BLaER1 (cell line): Measurements from ENCODE around the gene CUBN.
A peak's percentile ranks its signal among the peaks of the same experiment; 100 is the strongest.

Experiments
- H3K27ac ChIP-seq: shearing (Covaris generic); formaldehyde crosslinking; 2 replicates; pipeline ENCODE4 v1.8.1; 2022
- H3K27me3 ChIP-seq: shearing (Covaris generic); formaldehyde crosslinking; 2 replicates; pipeline ENCODE4 v1.8.1; 2022
- H3K36me3 ChIP-seq: shearing (Covaris generic); formaldehyde crosslinking; 2 replicates; pipeline ENCODE4 v1.8.1; 2022
- H3K4me1 ChIP-seq: shearing (Covaris generic); formaldehyde crosslinking; 2 replicates; pipeline ENCODE4 v1.8.1; 2022
- H3K4me2 ChIP-seq: shearing (Covaris generic); formaldehyde crosslinking; 2 replicates; pipeline ENCODE4 v1.8.1; 2022
- H3K4me3 ChIP-seq: shearing (Covaris generic); formaldehyde crosslinking; 2 replicates; pipeline ENCODE4 v1.8.1; 2022
- H3K9ac ChIP-seq: shearing (Covaris generic); formaldehyde crosslinking; 2 replicates; pipeline ENCODE4 v1.8.1; 2022
- H3K9me3 ChIP-seq: shearing (Covaris generic); formaldehyde crosslinking; 2 replicates; pipeline ENCODE4 v1.8.1; 2022
- H4K20me1 ChIP-seq: shearing (Covaris generic); formaldehyde crosslinking; 2 replicates; pipeline ENCODE4 v1.8.1; 2022
- Cebpa-rat ChIP-seq: shearing (Covaris generic); IDR thresholded peaks from 2 replicates; pipeline ENCODE4 v1.8.1; 2022

CUBN gene

GRCh38 chr10:17074541-17074847, 55.1 kb downstream of the CUBN start:
- no peaks in the 10 kb centered on the region for H3K36me3 ChIP-seq
- no peaks in the 10 kb centered on the region for H3K4me1 ChIP-seq
- H4K20me1 ChIP-seq: no peaks in the 10 kb centered on the region
- H3K27ac ChIP-seq: no peak overlapping the region
- no peak overlapping the region for H3K4me3 ChIP-seq
- TF ChIP-seq Cebpa-rat: no peak
- no peak overlapping the region for H3K4me2 ChIP-seq
- H3K9ac ChIP-seq: no peak overlapping the region
- no peaks in the 10 kb centered on the region for H3K27me3 ChIP-seq
- H3K9me3 ChIP-seq: peaks cover 2% of the 10 kb centered on the region; the same call in 1 of the 2 replicates

GRCh38 chr10:17073725-17074540, 55.7 kb downstream of the CUBN start:
- H3K4me1 ChIP-seq: no peaks in the 10 kb centered on the region
- peaks cover 5% of the 10 kb centered on the region; the same call in 1 of the 2 replicates for H3K9me3 ChIP-seq
- H3K4me2 ChIP-seq: no peak overlapping the region
- H3K27me3 ChIP-seq: no peaks in the 10 kb centered on the region
- no peaks in the 10 kb centered on the region for H4K20me1 ChIP-seq
- H3K27ac ChIP-seq: no peak overlapping the region
- H3K36me3 ChIP-seq: no peaks in the 10 kb centered on the region
- H3K4me3 ChIP-seq: no peak overlapping the region
- TF ChIP-seq Cebpa-rat: no peak
- no peak overlapping the region for H3K9ac ChIP-seq

GRCh38 chr10:17068953-17069352, 60.7 kb downstream of the CUBN start:
- H3K27me3 ChIP-seq: no peaks in the 10 kb centered on the region
- H3K9me3 ChIP-seq: peaks cover 5% of the 10 kb centered on the region; the same call in 1 of the 2 replicates
- H3K36me3 ChIP-seq: no peaks in the 10 kb centered on the region
- H3K4me2 ChIP-seq: no peak overlapping the region
- H3K4me1 ChIP-seq: peaks cover 8% of the 10 kb centered on the region
- H3K9ac ChIP-seq: no peak overlapping the region
- no peak overlapping the region for H3K27ac ChIP-seq
- TF ChIP-seq Cebpa-rat: no peak
- H3K4me3 ChIP-seq: no peak overlapping the region
- H4K20me1 ChIP-seq: no peaks in the 10 kb centered on the region

- H3K9me3 ChIP-seq: peaks cover 5% of the 10 kb centered on the region; the same call in 1 of the 2 replicates
- no peak overlapping the region for H3K4me3 ChIP-seq
- H3K27ac ChIP-seq: no peak overlapping the region
- H3K4me2 ChIP-seq: peak overlapping the region; percentile 21; the same call in 1 of the 2 replicates
- no peaks in the 10 kb centered on the region for H3K36me3 ChIP-seq
- TF ChIP-seq Cebpa-rat: no peak
- peaks cover 8% of the 10 kb centered on the region for H3K4me1 ChIP-seq
- no peaks in the 10 kb centered on the region for H3K27me3 ChIP-seq
- H4K20me1 ChIP-seq: no peaks in the 10 kb centered on the region
- H3K9ac ChIP-seq: no peak overlapping the region
Observed at GRCh38 chr10:17067376-17068264, 62.0 kb downstream of the CUBN start.

- no peak overlapping the region for H3K27ac ChIP-seq
- H3K36me3 ChIP-seq: no peaks in the 10 kb centered on the region
- no peak overlapping the region for H3K9ac ChIP-seq
- H3K4me1 ChIP-seq: peaks cover 8% of the 10 kb centered on the region
- no peak for TF ChIP-seq Cebpa-rat
- H4K20me1 ChIP-seq: no peaks in the 10 kb centered on the region
- H3K4me2 ChIP-seq: no peak overlapping the region
- no peak overlapping the region for H3K4me3 ChIP-seq
- peaks cover 5% of the 10 kb centered on the region; the same call in 1 of the 2 replicates for H3K9me3 ChIP-seq
- H3K27me3 ChIP-seq: no peaks in the 10 kb centered on the region
Observed at GRCh38 chr10:17066807-17067206, 62.8 kb downstream of the CUBN start.

GRCh38 chr10:17066000-17066399, 63.6 kb downstream of the CUBN start:
- no peaks in the 10 kb centered on the region for H3K27me3 ChIP-seq
- H3K36me3 ChIP-seq: no peaks in the 10 kb centered on the region
- H3K4me2 ChIP-seq: no peak overlapping the region
- H3K27ac ChIP-seq: no peak overlapping the region
- H3K4me3 ChIP-seq: no peak overlapping the region
- H4K20me1 ChIP-seq: no peaks in the 10 kb centered on the region
- H3K9ac ChIP-seq: no peak overlapping the region
- H3K4me1 ChIP-seq: peaks cover 8% of the 10 kb centered on the region
- H3K9me3 ChIP-seq: peaks cover 5% of the 10 kb centered on the region; the same call in 1 of the 2 replicates
- no peak for TF ChIP-seq Cebpa-rat

GRCh38 chr10:17065273-17065672, 64.3 kb downstream of the CUBN start:
- H4K20me1 ChIP-seq: no peaks in the 10 kb centered on the region
- no peak overlapping the region for H3K4me3 ChIP-seq
- no peak overlapping the region for H3K9ac ChIP-seq
- H3K36me3 ChIP-seq: no peaks in the 10 kb centered on the region
- no peak for TF ChIP-seq Cebpa-rat
- no peaks in the 10 kb centered on the region for H3K27me3 ChIP-seq
- H3K4me2 ChIP-seq: no peak overlapping the region
- no peak overlapping the region for H3K27ac ChIP-seq
- peaks cover 5% of the 10 kb centered on the region; the same call in 1 of the 2 replicates for H3K9me3 ChIP-seq
- H3K4me1 ChIP-seq: peaks cover 8% of the 10 kb centered on the region

GRCh38 chr10:17064435-17064834, 65.2 kb downstream of the CUBN start:
- no peaks in the 10 kb centered on the region for H3K36me3 ChIP-seq
- H3K4me2 ChIP-seq: no peak overlapping the region
- peaks cover 3% of the 10 kb centered on the region; the same call in 1 of the 2 replicates for H3K9me3 ChIP-seq
- peaks cover 8% of the 10 kb centered on the region for H3K4me1 ChIP-seq
- no peak overlapping the region for H3K27ac ChIP-seq
- TF ChIP-seq Cebpa-rat: no peak
- no peaks in the 10 kb centered on the region for H4K20me1 ChIP-seq
- H3K4me3 ChIP-seq: no peak overlapping the region
- no peak overlapping the region for H3K9ac ChIP-seq
- H3K27me3 ChIP-seq: no peaks in the 10 kb centered on the region

GRCh38 chr10:17062955-17063484, 66.6 kb downstream of the CUBN start:
- H3K4me3 ChIP-seq: no peak overlapping the region
- no peak for TF ChIP-seq Cebpa-rat
- H3K27ac ChIP-seq: no peak overlapping the region
- no peaks in the 10 kb centered on the region for H4K20me1 ChIP-seq
- H3K4me2 ChIP-seq: no peak overlapping the region
- H3K4me1 ChIP-seq: peaks cover 7% of the 10 kb centered on the region
- H3K36me3 ChIP-seq: no peaks in the 10 kb centered on the region
- no peak overlapping the region for H3K9ac ChIP-seq
- no peaks in the 10 kb centered on the region for H3K27me3 ChIP-seq
- H3K9me3 ChIP-seq: no peaks in the 10 kb centered on the region

- no peaks in the 10 kb centered on the region for H4K20me1 ChIP-seq
- H3K36me3 ChIP-seq: no peaks in the 10 kb centered on the region
- H3K9ac ChIP-seq: no peak overlapping the region
- no peaks in the 10 kb centered on the region for H3K27me3 ChIP-seq
- H3K4me2 ChIP-seq: no peak overlapping the region
- TF ChIP-seq Cebpa-rat: no peak
- no peaks in the 10 kb centered on the region for H3K9me3 ChIP-seq
- no peak overlapping the region for H3K27ac ChIP-seq
- peaks cover 2% of the 10 kb centered on the region for H3K4me1 ChIP-seq
- no peak overlapping the region for H3K4me3 ChIP-seq
Observed at GRCh38 chr10:17062493-17062892, 67.1 kb downstream of the CUBN start.
